A204.1 (cell line): ENCODE data around the gene LBR.
"Not testable (repeated sequence)": the region's sequence is repeated elsewhere in the genome, so short reads cannot be mapped to it uniquely, and the experiment has no call there.

Experiments used
- FAIRE-seq: peaks from 2 replicates; lab custom pipeline; 2012; peaks lifted over from hg19 to GRCh38; lab: Jason Lieb, UNC

Gene LBR

DNA sequence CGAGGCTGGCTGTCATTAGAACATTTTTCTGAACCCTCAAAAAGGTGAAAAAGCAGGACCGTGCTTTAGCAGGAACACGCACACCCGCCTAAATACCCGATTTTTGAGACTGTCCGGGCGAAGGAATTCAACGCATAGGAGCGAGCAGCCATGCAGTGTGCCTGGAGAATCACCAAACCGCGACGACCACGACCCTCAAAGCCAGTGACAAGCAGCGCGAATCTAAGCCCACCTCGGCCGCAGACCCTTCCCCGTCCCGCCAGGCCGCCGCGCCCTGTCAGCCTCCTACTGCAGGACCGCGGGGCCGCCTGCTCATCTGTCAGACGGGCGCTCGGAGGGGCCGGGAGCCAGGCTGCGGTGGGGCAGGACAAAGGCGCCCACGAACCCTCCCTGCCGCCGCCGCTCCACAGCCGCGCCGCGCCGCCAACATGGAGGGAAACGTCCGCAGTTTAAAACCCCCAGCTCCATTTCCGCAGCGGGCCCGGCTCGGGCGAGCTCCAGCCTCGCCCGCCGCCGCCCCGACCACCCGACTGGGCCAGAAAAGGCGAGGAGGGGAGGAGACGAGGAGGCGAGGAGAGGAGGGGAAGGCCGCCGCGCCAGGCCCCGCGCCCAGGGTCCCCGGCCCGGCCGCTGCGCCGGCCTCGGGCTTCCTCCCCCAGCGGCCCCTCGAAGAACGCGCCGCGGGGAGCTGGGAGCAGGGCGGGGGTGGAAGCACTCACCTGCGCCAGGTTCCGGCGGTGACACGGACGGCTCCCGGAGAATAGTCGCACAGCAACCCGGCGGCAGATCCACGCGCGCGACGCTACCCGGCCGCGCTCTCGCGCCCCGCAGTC lies at the start of gene LBR:
TSS of gene LBR (minus strand) at position 804 of the 833 bp plus-strand sequence. CDS start 3,963 bp downstream, outside the sequence.
- FAIRE-seq: no peak

DNA sequence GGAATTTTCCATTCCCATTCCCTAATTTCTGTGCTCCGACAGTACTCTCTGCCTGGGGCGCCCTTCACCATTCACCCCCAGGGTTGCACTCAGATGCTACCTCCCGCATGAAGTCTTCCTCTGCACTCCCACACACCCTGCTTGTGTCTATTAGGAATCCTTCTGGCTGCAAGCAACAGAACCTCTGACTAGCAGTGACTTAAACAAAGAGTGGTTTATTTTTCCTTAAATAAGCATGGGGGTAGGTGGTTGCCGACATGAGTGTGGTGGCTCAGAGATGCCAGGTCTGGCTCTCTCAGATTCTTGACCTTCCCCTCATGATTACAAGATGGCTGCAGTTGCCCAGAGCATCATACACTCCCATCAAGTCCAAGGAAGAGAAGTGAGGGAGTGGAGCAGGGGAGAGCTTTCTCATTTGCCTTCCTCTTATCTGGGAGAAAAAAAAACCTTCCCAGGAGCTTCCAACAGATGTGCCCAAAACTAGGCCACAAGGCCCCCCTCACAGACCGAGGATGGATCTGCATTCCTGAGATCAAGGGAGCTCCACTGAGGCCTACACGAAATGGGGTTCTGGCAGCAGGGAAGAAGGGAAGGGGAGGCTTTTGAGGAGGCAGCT lies 49.6 kb upstream of the LBR start:
- FAIRE-seq: no peak

DNA sequence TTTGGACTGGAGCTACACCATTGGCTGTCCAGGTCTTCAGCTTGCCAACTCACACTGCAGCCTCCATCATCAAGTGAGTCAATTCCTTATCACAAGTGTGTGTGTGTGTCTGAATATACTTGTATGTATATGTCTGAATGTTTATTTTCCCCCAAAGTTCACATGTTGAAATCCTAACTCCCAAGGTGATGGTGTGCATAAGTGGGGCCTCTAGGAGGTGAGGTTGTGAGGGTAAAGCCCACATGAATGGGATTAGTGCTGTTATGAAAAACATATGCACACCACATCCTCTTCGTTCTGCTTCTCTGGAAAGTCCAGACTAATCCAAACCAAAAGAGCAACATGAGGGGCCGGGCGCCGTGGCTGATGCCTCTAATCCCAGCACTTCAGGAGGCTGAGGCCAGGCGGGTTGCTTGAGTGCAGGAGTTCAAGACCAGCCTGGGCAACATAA lies 48.7 kb upstream of the LBR start:
- no peak for FAIRE-seq

DNA sequence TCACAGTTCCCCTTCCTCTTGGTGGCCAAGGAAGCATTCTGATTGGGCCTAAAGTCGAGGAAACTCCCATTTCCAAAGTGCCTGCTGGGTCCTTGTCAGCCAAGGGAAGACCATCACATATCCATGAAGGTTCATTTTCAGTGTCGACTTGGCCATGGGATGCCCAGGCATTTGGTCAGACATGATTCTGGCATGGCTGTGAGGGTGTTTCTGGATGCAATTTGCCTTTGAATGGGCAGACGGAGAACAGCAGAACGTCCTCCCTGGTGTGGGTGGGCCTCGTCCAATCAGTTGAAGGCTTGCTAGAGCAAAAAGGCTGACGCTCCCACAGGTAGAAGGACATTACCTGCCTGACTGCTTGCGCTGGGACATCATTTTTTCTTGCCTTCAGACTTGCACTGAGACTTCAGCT lies 48.3 kb upstream of the LBR start:
- no peak for FAIRE-seq

DNA sequence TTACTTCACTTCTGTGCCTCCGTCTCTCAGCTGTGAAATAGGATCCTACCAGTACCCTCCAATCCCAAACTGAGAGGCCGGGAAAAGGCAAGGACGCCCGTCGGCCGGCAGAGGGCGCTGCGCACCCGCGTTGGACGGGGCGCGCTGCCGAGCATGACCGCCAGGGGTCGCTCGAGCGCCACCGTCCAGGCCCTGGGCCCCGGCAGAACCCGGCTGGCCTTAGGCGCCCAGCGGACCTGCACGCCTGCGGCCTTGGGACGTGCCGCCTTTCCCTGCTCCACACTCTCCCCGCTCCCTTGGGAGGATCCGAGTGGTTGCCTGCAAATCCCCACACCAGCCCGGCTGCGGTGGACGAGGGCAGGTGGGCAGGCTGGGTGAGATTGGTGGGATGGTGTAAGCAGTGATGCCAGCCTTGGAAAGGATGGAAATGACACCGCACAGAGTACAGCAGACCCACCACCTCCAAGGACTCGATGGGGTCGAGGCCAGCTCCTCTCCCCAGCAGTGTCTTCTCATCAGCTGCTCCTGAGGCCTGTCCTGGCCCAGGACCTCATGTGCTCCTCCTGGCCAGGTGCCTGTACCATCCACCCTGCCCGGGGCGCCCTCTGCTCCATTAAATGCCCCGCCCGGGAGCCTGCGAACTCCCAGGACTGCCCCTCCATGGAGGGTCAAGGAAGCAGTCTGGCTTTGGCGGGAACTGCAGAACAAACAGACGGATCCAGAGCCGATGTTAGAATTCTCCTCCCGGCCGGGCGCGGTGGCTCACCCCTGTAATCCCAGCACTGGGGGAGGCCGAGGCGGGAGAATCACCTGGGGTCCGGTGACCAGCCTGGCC lies 47.4 kb upstream of the LBR start:
- no peak for FAIRE-seq

DNA sequence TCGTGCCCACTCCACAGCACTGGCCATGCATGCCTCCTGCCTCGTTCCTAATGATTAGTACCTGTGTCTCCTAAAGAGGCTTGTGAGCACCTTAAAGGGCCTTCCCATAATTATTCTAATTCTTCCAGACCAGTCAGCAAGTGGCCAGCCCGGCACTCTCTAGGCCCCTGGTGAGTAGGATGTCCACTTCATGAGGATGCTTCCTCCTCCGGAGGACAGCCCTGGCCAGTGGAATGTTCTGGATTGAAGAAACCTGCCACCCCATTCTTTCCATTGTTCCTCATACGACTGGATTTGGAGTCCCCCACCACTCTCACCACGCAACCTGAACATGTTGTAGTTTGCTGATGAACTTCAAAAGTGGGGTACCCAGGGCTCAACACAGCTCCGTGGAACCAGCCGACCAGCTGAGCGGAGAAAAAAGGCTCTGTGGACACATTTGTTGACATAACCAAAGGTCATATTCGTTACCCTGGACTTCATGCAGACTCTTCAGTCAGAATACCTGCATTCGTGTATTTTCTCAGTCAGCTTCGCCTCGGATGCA lies 46.7 kb upstream of the LBR start:
- no peak for FAIRE-seq

DNA sequence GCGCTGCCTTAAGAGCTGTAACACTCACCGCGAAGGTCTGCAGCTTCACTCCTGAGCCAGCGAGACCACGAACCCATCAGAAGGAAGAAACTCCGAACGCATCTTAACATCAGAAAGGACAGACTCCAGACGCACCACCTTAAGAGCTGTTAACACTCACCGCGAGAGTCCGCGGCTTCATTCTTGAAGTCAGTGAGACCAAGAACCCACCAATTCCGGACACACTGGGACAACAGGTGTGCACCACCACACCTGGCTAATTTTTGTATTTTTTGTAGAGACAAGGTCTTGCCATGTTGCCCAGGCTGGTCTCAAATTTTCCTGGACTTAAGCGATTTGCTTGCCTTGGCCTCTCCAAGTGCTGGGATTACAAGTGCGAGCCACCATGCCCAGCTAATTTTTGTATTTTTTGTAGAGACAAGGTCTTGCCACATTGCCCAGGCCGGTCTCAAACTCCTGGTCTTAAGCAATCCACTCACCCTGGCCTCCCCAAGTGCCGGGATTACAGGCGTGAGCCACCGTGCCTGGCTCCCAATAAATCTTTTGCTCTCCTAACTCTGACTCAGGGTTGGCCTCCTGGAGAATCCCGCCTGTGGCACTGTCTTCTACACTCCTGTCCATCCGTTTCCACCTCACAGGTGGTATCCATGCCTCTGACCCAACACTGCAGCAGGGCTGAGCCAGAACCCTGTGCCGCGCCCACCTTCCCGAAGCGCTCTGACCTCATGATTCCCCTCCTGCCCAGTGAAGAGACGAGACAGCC lies 46.0 kb upstream of the LBR start:
- not testable (repeated sequence) for FAIRE-seq

DNA sequence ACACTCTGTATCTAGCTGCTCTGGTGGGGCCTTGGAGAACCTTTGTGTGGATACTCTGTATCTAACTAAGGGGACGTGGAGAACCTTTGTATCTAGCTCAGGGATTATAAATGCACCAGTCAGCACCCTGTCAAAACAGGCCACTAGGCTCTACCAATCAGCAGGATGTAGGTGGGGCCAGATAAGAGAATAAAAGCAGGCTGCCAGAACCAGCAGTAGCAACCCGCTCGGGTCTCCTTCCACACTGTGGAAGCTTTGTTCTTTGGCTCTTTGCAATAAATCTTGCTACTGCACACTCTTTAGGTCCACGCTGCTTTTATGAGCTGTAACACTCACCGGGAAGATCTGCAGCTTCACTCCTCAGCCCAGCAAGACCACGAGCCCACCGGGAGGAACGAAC lies 45.4 kb upstream of the LBR start:
- not testable (repeated sequence) for FAIRE-seq

DNA sequence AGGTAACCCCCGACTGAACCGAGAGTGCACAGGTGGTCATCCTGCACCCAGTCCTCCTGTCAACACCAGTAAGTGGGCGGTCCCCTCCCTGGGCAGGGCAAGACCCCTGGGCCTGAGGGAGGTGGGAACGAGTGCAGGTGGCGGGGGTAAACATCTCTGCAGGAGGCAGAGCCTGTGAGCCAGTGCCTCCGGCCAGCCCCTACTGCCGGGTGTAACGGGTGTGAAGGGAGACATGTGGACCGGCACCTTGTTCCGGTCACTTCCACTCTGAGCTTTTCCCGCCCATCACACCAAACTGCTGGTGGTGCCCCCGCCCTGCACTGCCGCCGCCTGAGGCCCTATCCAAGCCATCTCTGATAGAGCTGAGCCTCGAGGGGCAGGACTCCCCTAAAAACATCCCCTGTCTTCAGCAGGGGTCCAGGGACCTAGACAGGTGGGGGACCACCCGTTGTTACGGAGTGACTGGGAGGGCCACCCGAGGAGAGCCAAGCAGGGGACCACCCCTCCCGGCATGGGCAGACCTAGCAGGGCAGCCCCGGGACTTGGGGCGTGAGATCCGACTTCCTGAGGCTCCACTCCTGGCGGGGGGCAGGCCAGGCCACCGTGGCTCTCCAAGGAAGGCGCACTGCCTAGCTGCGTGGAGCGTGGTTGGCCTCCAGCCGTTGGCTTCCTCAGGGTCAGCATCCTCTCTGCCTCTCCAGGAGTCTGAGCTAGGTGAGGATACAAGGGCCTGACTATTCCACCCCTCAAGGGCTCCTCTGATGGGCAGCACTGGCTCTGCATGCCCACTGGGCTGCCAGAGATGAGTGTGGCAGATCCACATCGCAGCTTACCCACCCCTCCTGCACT lies 43.8 kb upstream of the LBR start:
- no peak for FAIRE-seq

DNA sequence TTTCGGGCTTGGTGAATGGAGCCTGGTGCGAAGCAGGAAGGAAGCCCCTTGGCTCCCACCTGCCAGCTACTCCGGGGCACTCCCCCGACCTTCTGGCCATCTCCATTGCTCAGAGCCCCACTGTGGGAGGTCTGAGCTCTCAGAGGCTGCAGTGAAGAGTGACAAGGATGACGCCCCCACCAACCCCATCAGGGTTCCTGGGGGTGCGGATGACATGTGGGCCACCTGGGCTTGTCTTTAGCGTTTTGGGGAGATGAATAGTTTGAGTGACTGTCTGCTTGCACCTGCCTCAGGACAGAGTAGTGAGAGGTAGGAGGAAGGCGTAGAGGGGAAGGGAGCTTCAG lies 43.2 kb upstream of the LBR start:
- FAIRE-seq: no peak

DNA sequence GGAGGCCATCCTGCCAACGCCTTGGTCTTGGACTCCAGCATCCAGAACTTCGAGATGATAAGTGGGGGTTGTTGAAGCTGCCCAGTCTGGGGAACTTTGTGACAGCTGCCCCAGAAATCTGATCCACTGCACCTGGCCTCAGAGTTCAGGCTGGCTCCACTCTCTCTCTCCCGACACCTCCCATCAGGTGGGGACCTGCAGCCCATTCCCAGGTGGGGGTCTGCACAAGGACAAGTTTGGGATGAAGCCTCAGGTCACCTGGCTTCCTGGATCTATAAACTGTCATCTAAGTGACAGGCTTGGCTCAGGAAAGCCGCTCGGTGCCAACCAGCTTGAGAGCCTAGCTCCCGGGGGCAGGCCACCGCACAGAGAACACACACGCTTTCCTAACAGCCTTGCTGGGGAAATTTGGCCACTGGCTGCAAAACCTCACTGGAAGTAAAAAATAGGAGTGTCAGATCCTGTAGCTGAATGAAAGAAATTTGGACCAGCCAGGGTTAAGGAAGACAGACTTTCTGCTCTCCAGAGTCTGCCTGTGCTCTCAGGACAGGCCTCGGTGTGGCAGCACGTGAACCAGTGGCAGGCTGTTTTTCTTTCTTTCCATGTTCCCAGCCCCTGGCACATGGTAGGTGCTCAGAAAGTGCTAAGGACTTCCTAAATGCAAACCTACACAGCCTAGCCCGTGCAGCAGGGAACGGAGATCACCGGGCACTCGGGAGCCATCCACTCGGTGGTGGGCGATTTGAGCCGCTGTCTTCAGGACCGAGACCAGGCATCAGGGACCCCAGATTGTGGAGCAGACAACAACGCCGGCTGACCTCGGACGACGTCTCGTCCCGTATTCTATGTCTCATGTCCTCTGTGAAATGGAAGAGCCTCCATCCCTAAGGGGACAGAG lies 42.6 kb upstream of the LBR start:
- no peak for FAIRE-seq

DNA sequence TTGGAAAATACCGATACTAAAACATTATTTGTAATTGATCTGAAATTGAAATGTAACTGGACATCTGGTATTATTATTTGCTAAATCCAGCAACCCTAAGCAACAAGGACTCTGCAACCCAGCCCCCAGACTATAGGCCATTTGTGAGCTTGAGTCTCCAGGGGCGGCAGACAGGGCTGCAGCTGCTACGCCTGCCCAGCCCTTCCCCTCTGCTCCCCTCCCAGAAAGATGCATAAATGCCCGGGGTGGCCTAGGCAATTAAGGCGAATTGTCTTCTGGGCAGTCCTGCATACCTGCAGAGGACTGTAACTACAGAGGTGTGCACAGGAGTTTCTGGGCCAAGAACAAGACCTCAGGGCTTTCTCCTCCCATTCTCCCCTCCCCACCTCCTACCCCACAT lies 41.2 kb upstream of the LBR start:
- no peak for FAIRE-seq

DNA sequence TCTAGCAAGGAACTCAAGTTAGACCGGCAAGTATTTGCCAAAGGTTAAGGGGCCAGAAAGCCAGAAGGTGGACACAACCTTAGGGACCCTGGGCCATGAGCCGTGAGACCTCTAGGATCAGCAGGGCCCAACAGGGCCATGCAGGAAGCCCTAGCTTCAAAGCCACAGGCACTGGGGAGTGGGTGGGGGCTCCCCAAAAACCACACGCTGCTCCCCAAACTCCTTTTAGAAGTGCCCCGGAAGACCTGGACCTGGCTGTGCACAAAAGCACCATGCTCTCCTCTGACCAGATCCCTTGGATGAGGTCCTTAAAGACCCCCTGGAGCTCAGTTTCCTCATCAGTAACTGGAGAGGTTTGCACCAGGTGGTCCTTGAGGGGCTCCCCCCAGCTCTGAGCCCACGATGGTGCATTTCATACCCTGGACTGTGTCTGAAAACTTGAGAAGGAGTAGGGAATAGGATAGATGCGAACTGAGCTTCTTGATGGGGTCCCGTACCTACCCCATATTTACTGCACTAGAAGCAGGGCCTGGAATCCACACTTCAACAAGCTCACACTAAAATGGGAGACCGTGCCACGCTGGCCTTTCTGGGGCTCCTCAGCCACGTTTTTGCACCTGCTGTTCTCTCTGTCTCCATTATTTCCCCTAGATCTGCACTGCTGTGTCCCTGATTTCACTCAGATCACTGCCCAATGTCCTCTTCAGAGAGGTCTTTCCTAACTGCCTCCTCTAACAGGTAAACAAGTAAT lies 40.6 kb upstream of the LBR start:
- FAIRE-seq: no peak

DNA sequence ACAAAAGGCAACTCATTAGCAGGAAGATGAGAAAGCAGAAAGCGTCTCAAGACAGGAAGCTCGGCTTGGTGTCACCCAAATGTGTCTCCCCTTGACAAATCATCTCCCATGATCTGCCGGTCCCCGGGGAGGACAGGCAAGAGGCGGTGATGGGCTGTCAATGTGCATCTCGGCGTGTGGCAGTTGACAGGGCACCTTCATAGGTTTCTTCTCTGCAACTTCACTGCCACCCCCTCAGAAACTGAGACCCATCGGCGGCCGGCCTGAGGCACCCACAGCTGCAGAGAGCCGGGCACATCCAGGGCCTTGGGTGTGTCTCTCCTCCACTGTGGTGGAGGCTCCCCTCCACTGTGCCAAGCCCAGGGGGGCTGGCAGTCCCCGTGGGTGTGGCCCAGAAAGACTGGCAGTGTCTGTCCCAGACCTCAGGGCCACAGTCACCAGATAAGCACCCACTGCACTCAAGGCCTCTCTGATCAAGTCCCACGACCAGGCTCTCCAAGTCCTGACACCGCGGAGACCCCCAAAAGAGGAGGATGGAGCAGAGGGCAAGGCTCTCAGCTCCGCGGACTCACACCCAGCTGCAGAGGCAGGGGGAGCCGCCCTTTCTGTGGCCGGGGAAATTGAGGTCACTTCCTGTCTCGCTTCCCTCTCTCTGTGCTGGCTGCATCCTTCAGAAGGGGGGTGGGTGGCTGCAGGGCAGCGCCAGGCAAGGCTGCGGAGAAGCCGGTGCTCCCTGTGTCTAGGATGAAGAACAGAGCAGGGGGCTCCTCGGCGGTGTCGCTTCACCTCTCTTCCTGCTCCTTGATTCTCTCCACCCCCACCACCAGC lies 39.6 kb upstream of the LBR start:
- no peak for FAIRE-seq

DNA sequence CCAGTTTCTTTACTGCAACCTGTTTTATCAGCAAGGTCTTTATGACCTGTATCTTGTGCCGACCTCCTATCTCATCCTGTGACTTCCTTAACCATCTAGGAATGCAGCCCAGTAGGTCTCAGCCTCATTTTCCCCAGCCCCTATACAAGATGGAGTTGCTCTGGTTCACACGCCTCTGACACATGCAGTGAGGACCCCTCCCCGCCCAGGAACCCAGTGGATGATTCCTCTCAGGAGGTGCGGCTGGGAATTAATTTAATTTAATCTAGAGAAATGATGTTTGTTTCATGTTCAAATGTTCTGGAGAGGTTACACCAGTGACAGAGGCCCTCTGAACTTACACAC lies 39.0 kb upstream of the LBR start:
- FAIRE-seq: no peak

DNA sequence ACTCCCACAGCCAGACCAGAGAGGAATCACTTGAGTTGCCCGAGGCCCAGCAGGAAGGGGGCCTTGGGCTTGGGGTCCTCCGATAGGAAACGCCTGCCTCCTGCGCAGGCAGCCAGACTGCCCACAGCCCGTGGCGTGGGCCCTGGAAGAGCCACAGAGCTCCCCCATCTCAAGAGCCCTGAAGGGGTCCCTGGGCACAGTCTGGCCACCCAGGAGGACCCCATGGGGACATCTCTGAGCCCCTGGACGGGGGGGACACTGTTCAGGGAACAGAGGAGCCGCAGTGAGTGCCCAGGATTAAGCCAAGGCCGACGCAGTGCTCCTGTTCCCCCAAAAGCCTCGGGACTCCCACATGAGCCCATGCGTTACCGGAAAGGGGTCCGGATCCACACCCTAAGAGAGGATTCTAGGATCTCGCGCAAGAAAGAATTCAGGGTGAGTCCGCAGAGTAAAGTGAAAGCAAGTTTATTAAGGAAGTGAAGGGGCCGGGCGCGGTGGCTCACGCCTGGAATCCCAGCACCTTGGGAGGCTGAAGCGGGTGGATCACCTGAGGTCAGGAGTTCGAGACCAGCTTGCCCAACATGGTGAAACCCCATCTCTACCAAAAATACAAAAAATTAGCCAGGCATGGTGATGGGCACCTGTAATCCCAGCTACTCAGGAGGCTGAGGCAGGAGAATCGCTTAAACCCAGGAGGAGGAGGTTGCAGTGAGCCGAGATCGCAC lies 38.1 kb upstream of the LBR start:
- no peak for FAIRE-seq

DNA sequence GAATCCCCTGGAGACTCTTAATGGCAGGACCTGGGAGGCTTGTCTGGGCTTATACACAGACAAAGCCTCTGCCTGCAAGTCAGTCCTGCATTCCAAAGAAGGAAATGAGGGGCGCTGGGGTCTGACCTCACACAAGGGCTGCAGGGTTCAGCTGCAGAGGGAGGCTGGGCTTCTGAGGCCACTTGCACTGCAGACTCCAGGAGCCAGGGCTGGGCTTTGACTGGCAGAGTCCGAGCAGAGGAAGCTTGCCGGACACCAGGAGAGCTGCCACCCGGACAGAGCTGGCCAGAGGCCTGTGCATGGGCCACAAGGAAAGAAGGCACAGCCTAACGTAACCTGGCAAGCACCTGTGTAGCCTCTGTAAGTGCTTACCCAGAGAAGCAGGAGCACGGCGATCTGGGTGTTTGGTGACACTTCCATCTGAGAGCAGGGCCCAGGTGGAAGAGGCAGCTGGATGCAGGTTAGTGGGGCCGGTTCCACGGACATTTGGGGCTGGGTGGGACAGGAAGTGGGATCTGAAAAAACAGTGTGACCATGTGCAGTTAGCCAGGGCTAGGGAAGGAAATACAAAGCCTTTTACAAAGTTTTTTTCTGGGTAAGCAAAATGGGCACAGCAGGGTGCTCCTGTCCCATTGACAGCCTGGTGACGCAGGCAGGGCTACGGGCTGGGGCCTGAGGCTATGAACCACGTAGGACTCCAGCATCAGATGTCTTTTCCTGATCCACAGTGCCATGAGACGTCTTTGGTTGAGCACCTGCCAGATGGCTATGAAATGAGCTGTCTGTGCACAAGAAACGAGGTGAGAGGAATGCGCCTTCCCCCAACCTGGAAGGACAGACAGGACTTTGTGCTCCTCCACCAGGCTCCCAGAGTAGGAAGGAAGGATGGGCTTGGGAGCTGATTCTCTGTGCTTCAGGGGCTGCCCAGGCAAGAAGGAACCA lies 37.3 kb upstream of the LBR start:
- no peak for FAIRE-seq
